HepG2 (cell line): ENCODE results near the gene CCND1. TPM values are rescaled to one million over a fixed set of nuclear protein-coding genes. Genes with fewer than 3 reads are reported as not detected.

Experiments
- ATRX ChIP-seq: sonication (generic); formaldehyde crosslinking; IDR thresholded peaks from 2 replicates; pipeline ENCODE4 v1.4.0; 2020; ENCODE audit warnings: missing genetic modification reagents, borderline replicate concordance
- BRCA1 ChIP-seq: sonication (generic); formaldehyde crosslinking; IDR thresholded peaks from 2 replicates; pipeline ENCODE4 v1.4.0; 2020; ENCODE audit warnings: missing genetic modification reagents
- CHD4 ChIP-seq: fragments of 200-600 bp; sonication (generic); IDR thresholded peaks from 2 replicates; pipeline ENCODE4 v1.7.0; 2017; ENCODE audit warnings: mild to moderate bottlenecking, low read length, borderline replicate concordance
- CREBL2 ChIP-seq: sonication (generic); formaldehyde crosslinking; IDR thresholded peaks from 2 replicates; pipeline ENCODE4 v1.8.1; 2023; ENCODE audit warnings: missing genetic modification reagents, mild to moderate bottlenecking, borderline replicate concordance
- HNF4A ChIP-seq: sonication (generic); formaldehyde crosslinking; IDR thresholded peaks from 2 replicates; pipeline ENCODE4 v1.4.0; 2020; ENCODE audit warnings: missing genetic modification reagents
- MATR3 ChIP-seq: sonication (generic); formaldehyde crosslinking; IDR thresholded peaks from 2 replicates; pipeline ENCODE4 v1.4.0; 2020; ENCODE audit warnings: missing genetic modification reagents
- NCOR1 ChIP-seq: fragments of 200-600 bp; sonication (generic); IDR thresholded peaks from 2 replicates; pipeline ENCODE4 v1.7.0; 2017; ENCODE audit warnings: antibody characterized with exemption, low read length, borderline replicate concordance
- NRL ChIP-seq: sonication (generic); formaldehyde crosslinking; IDR thresholded peaks from 2 replicates; pipeline ENCODE4 v1.5.0; 2020; ENCODE audit warnings: missing genetic modification reagents, mild to moderate bottlenecking, moderate library complexity, borderline replicate concordance
- PCBP2 ChIP-seq: fragments of 200-400 bp; formaldehyde crosslinking; optimal IDR thresholded peaks from 2 replicates; pipeline ENCODE3; 2018; ENCODE audit warnings: low read length, low read depth; ENCODE audit not compliant: poor library complexity, severe bottlenecking
- PLRG1 ChIP-seq: fragments of 450-650 bp; conservative IDR thresholded peaks from 2 replicates; pipeline ENCODE4 v1.6.1; 2016
- POGZ ChIP-seq: sonication (generic); formaldehyde crosslinking; IDR thresholded peaks from 2 replicates; pipeline ENCODE4 v1.4.0; 2020; ENCODE audit warnings: mild to moderate bottlenecking, missing genetic modification reagents
- SCMH1 ChIP-seq: sonication (generic); formaldehyde crosslinking; IDR thresholded peaks from 2 replicates; pipeline ENCODE4 v1.9.0; 2021; ENCODE audit warnings: missing genetic modification reagents, mild to moderate bottlenecking, borderline replicate concordance
- SKIL ChIP-seq: sonication (generic); formaldehyde crosslinking; IDR thresholded peaks from 2 replicates; pipeline ENCODE4 v1.8.0; 2022; ENCODE audit warnings: missing genetic modification reagents, mild to moderate bottlenecking, moderate library complexity, borderline replicate concordance
- SNRNP70 ChIP-seq: fragments of 200-400 bp; formaldehyde crosslinking; IDR thresholded peaks from 2 replicates; pipeline ENCODE4 v1.6.1; 2017; ENCODE audit warnings: mild to moderate bottlenecking, low read depth, low read length, moderate library complexity
- STAT5B ChIP-seq: sonication (generic); formaldehyde crosslinking; IDR thresholded peaks from 2 replicates; pipeline ENCODE4 v1.4.0; 2020; ENCODE audit warnings: missing genetic modification reagents
- SUZ12 ChIP-seq: fragments of 150-350 bp; IDR thresholded peaks from 2 replicates; pipeline ENCODE4 v1.6.1; 2014; ENCODE audit warnings: low read depth, low read length
- ZBTB38 ChIP-seq: sonication (generic); formaldehyde crosslinking; IDR thresholded peaks from 2 replicates; pipeline ENCODE4 v1.5.1; 2020; ENCODE audit warnings: mild to moderate bottlenecking, missing genetic modification reagents
- ZFX ChIP-seq: sonication (generic); formaldehyde crosslinking; IDR thresholded peaks from 2 replicates; pipeline ENCODE4 v1.4.0; 2020; ENCODE audit warnings: mild to moderate bottlenecking, low read depth, missing genetic modification reagents, moderate library complexity
- ZNF101 ChIP-seq: sonication (generic); formaldehyde crosslinking; IDR thresholded peaks from 2 replicates; pipeline ENCODE4 v1.4.0; 2020; ENCODE audit warnings: mild to moderate bottlenecking, low read depth, missing genetic modification reagents, borderline replicate concordance
- ZNF263 ChIP-seq: sonication (generic); formaldehyde crosslinking; IDR thresholded peaks from 2 replicates; pipeline ENCODE4 v1.4.0; 2020; ENCODE audit warnings: missing genetic modification reagents
- ZNF333 ChIP-seq: sonication (generic); formaldehyde crosslinking; IDR thresholded peaks from 2 replicates; pipeline ENCODE4 v1.4.0; 2020; ENCODE audit warnings: mild to moderate bottlenecking, missing genetic modification reagents, borderline replicate concordance
- ZNF484 ChIP-seq: sonication (generic); formaldehyde crosslinking; IDR thresholded peaks from 2 replicates; pipeline ENCODE4 v1.5.1; 2020; ENCODE audit warnings: mild to moderate bottlenecking, low read depth, missing genetic modification reagents, borderline replicate concordance
- ZNF564 ChIP-seq: sonication (generic); formaldehyde crosslinking; IDR thresholded peaks from 2 replicates; pipeline ENCODE4 v1.8.1; 2023; ENCODE audit warnings: mild to moderate bottlenecking, missing genetic modification reagents
- ZNF720 ChIP-seq: sonication (generic); formaldehyde crosslinking; IDR thresholded peaks from 2 replicates; pipeline ENCODE4 v1.4.0; 2020; ENCODE audit warnings: missing genetic modification reagents
- ZNF878 ChIP-seq: sonication (generic); formaldehyde crosslinking; IDR thresholded peaks from 2 replicates; pipeline ENCODE4 v1.8.1; 2023; ENCODE audit warnings: mild to moderate bottlenecking, missing genetic modification reagents, moderate library complexity
- polyA plus RNA-seq, 8 experiments: library from polyadenylated mRNA; depleted of rRNA in 3 of 8; stranded (reverse) in 7 of 8; unstranded in 1 of 8; fragments of >200 nt; fragmentation: Illumina TruSeq in 4 of 8; extraction: Trizol in 4 of 8; gene quantifications; 2 replicates each; pipeline versions ENCODE4 v1.2.1 to v1.2.3, GENCODE V29; 2011 to 2016; ENCODE audit warnings: low read depth in 4 of 8, missing spikeins in 1 of 8, mixed read lengths in 1 of 8; ENCODE audit not compliant: insufficient read depth in 1 of 8
- total RNA-seq, 5 experiments: library from RNA; depleted of rRNA; stranded (reverse); fragments of >200 nt; fragmentation: Illumina TruSeq; extraction: Trizol; gene quantifications; 2 replicates each; pipeline ENCODE4 v1.2.3, GENCODE V29; 2016; ENCODE audit warnings: low read depth in 1 of 5

Gene CCND1
- total and polyA plus RNA-seq, 2 of the 13 experiments (the other 11 are each of a cell fraction or from before 2014, with no cell fraction given), result 107 to 136 TPM

GRCh38 chr11:69654660-69655478, 13.9 kb downstream of the CCND1 start (continued):
- TF ChIP-seq SNRNP70, result no peak
- no peak for TF ChIP-seq ATRX (CRISPR knock-in tag)
- no peak for TF ChIP-seq ZNF484 (CRISPR knock-in tag)
- no peak for TF ChIP-seq MATR3 (CRISPR knock-in tag)
- peak; percentile 54; the same call in 1 of the 2 replicates for TF ChIP-seq STAT5B
- peak; percentile 65; the same call in 1 of the 2 replicates for TF ChIP-seq ZFX (CRISPR knock-in tag)
- no peak for TF ChIP-seq SUZ12
- no peak for TF ChIP-seq ZNF564 (CRISPR knock-in tag)
- peak; percentile 89 for TF ChIP-seq ZNF878 (CRISPR knock-in tag)
- no peak for TF ChIP-seq PLRG1
- peak; percentile 77; the same call in 1 of the 2 replicates for TF ChIP-seq CHD4
- peak; percentile 71; the same call in 1 of the 2 replicates for TF ChIP-seq NCOR1
- no peak for TF ChIP-seq CREBL2 (CRISPR knock-in tag)
- no peak; the same call in 1 of the 2 replicates for TF ChIP-seq SKIL
- no peak for TF ChIP-seq SCMH1 (CRISPR knock-in tag)
- TF ChIP-seq NRL, result no peak; the same call in 1 of the 2 replicates
- 0 out of 2 replicates have a peak, but pooled peaks have one; percentile 31 for TF ChIP-seq POGZ
- TF ChIP-seq ZNF101 (CRISPR knock-in tag), result no peak
- no peak for TF ChIP-seq ZNF333 (CRISPR knock-in tag)
- no peak for TF ChIP-seq PCBP2
- peak; percentile 88 for TF ChIP-seq HNF4A (CRISPR knock-in tag)
- TF ChIP-seq BRCA1, result peak; percentile 40; the same call in 1 of the 2 replicates
- TF ChIP-seq ZBTB38 (CRISPR knock-in tag), result no peak; the same call in 1 of the 2 replicates
- TF ChIP-seq ZNF263 (CRISPR knock-in tag), result peak; percentile 37; the same call in 1 of the 2 replicates
- no peak for TF ChIP-seq ZNF720 (CRISPR knock-in tag)
